ENCODE measurements around the gene CIB4. TPM values are rescaled to one million over a fixed set of nuclear protein-coding genes. Genes with fewer than 3 reads are reported as not detected.

Gene CIB4
- total and polyA plus RNA-seq, 9 of the 15 experiments (the other 6 are each of a cell fraction or from before 2014, with no cell fraction given): not detected

- H3K4me3 ChIP-seq: no peak overlapping the region
- H3K9me3 ChIP-seq (replicated peaks; ENCODE audit: control insufficient read depth, insufficient read depth, low read depth, low read length): no peaks in the 10 kb centered on the region
- peaks cover 50 to 72% of the 10 kb centered on the region in 2 experiments for H3K27me3 ChIP-seq (ENCODE audit: control insufficient read depth in 2 of 2, insufficient read depth in 2 of 2, low read length in 2 of 2)
- H3K4me2 ChIP-seq (ENCODE audit: insufficient read depth, low read length): no peak overlapping the region
- FAIRE-seq (no peak), ATAC-seq (no peak), DNase-seq (ENCODE audit: extremely low read depth in 1 of 4, low spot score in 3 of 4) (no peak)
- POLR2A ChIA-PET: interaction anchor here (0.7 to 1.1 kb wide), 2 partner anchors 18 to 188 kb away, joined by 3 to 6 read pairs; no protein-coding TSS in a partner anchor
- H3K9me1 ChIP-seq (ENCODE audit: control insufficient read depth, insufficient read depth, low read length): no peaks in the 10 kb centered on the region
- H4K20me1 ChIP-seq (replicated peaks; ENCODE audit: control insufficient read depth, insufficient read depth, low read length): no peaks in the 10 kb centered on the region
- no peak overlapping the region for H2AFZ ChIP-seq (ENCODE audit: low read depth, low read length)
- CTCF ChIA-PET (ENCODE audit: low intra/inter-chr PET ratio): no interaction called here
- peaks cover 0 to 16% of the 10 kb centered on the region in 2 experiments; a peak in 2 of 5 replicates for H3K4me1 ChIP-seq (replicated peaks in 1 of 2; ENCODE audit: control insufficient read depth in 2 of 2, insufficient read depth in 2 of 2, low read length in 2 of 2)
- no peak overlapping the region for H3K27ac ChIP-seq (ENCODE audit: extremely low read depth, low read depth, low read length)
- in situ Hi-C loops (cut with MboI): no loop called here
- H3K79me2 ChIP-seq (ENCODE audit: control insufficient read depth, insufficient read depth, low read length): no peaks in the 10 kb centered on the region
- 6% methylated on average over 3 of the region's 3 CpGs for WGBS (ENCODE audit: insufficient coverage, low coverage, missing lambda C conversion rate)
- no peak for TF ChIP-seq ASH1L (IDR thresholded peaks at IDR 0.05; ENCODE audit: borderline replicate concordance, low read depth, partially characterized antibody)
- no peak for TF ChIP-seq ZNF609 (CRISPR knock-in tag; IDR thresholded peaks at IDR 0.05; ENCODE audit: borderline replicate concordance)
- no peak for TF ChIP-seq U2AF2 (optimal IDR thresholded peaks at IDR 0.05; ENCODE audit: low read depth, low read length)
- TF ChIP-seq DACH1 (IDR thresholded peaks at IDR 0.05; ENCODE audit: partially characterized antibody): no peak
- TF ChIP-seq PML (IDR thresholded peaks at IDR 0.05; ENCODE audit: low read length): no peak
- no peak for TF ChIP-seq ETV5 (CRISPR knock-in tag; IDR thresholded peaks at IDR 0.05; ENCODE audit: low read depth)
- TF ChIP-seq ID3 (CRISPR knock-in tag; IDR thresholded peaks at IDR 0.05): no peak
- no peak for TF ChIP-seq ID3 (tag; IDR thresholded peaks at IDR 0.05)
- TF ChIP-seq ZNF318 (IDR thresholded peaks at IDR 0.05; ENCODE audit: borderline replicate concordance in 1 of 2, low read depth in 1 of 2): no peak
- no peaks in the 10 kb centered on the region for H3K36me3 ChIP-seq (ENCODE audit: control insufficient read depth, insufficient read depth, low read length)
- intact Hi-C loops (cut with micrococcal nuclease): no loop called here
- no TSS peak for BruUV-seq (replicated peaks)
- no peak overlapping the region for H3K9ac ChIP-seq (ENCODE audit: insufficient read depth in 1 of 2, low read depth in 2 of 2, low read length in 2 of 2)
These were observed 82.1 kb downstream of the CIB4 start for GRCh38 chr2:26559044-26559405.
